ENCODE measurements around the gene TTI1. TPM values are rescaled to one million over a fixed set of nuclear protein-coding genes. Genes with fewer than 3 reads are reported as not detected.

Gene TTI1
- total and polyA plus RNA-seq, 2 experiments from 2014 or later: 17.8 to 56.4 TPM

- H3K36me3 Mint-ChIP-seq (ENCODE audit: low read depth): peaks cover 68% of the 10 kb centered on the region
- TF ChIP-seq, protein P1, sequence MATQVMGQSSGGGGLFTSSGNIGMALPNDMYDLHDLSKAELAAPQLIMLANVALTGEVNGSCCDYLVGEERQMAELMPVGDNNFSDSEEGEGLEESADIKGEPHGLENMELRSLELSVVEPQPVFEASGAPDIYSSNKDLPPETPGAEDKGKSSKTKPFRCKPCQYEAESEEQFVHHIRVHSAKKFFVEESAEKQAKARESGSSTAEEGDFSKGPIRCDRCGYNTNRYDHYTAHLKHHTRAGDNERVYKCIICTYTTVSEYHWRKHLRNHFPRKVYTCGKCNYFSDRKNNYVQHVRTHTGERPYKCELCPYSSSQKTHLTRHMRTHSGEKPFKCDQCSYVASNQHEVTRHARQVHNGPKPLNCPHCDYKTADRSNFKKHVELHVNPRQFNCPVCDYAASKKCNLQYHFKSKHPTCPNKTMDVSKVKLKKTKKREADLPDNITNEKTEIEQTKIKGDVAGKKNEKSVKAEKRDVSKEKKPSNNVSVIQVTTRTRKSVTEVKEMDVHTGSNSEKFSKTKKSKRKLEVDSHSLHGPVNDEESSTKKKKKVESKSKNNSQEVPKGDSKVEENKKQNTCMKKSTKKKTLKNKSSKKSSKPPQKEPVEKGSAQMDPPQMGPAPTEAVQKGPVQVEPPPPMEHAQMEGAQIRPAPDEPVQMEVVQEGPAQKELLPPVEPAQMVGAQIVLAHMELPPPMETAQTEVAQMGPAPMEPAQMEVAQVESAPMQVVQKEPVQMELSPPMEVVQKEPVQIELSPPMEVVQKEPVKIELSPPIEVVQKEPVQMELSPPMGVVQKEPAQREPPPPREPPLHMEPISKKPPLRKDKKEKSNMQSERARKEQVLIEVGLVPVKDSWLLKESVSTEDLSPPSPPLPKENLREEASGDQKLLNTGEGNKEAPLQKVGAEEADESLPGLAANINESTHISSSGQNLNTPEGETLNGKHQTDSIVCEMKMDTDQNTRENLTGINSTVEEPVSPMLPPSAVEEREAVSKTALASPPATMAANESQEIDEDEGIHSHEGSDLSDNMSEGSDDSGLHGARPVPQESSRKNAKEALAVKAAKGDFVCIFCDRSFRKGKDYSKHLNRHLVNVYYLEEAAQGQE (IDR thresholded peaks at IDR 0.05; ENCODE audit: unreplicated experiment): no peak
- TF ChIP-seq, protein P2, sequence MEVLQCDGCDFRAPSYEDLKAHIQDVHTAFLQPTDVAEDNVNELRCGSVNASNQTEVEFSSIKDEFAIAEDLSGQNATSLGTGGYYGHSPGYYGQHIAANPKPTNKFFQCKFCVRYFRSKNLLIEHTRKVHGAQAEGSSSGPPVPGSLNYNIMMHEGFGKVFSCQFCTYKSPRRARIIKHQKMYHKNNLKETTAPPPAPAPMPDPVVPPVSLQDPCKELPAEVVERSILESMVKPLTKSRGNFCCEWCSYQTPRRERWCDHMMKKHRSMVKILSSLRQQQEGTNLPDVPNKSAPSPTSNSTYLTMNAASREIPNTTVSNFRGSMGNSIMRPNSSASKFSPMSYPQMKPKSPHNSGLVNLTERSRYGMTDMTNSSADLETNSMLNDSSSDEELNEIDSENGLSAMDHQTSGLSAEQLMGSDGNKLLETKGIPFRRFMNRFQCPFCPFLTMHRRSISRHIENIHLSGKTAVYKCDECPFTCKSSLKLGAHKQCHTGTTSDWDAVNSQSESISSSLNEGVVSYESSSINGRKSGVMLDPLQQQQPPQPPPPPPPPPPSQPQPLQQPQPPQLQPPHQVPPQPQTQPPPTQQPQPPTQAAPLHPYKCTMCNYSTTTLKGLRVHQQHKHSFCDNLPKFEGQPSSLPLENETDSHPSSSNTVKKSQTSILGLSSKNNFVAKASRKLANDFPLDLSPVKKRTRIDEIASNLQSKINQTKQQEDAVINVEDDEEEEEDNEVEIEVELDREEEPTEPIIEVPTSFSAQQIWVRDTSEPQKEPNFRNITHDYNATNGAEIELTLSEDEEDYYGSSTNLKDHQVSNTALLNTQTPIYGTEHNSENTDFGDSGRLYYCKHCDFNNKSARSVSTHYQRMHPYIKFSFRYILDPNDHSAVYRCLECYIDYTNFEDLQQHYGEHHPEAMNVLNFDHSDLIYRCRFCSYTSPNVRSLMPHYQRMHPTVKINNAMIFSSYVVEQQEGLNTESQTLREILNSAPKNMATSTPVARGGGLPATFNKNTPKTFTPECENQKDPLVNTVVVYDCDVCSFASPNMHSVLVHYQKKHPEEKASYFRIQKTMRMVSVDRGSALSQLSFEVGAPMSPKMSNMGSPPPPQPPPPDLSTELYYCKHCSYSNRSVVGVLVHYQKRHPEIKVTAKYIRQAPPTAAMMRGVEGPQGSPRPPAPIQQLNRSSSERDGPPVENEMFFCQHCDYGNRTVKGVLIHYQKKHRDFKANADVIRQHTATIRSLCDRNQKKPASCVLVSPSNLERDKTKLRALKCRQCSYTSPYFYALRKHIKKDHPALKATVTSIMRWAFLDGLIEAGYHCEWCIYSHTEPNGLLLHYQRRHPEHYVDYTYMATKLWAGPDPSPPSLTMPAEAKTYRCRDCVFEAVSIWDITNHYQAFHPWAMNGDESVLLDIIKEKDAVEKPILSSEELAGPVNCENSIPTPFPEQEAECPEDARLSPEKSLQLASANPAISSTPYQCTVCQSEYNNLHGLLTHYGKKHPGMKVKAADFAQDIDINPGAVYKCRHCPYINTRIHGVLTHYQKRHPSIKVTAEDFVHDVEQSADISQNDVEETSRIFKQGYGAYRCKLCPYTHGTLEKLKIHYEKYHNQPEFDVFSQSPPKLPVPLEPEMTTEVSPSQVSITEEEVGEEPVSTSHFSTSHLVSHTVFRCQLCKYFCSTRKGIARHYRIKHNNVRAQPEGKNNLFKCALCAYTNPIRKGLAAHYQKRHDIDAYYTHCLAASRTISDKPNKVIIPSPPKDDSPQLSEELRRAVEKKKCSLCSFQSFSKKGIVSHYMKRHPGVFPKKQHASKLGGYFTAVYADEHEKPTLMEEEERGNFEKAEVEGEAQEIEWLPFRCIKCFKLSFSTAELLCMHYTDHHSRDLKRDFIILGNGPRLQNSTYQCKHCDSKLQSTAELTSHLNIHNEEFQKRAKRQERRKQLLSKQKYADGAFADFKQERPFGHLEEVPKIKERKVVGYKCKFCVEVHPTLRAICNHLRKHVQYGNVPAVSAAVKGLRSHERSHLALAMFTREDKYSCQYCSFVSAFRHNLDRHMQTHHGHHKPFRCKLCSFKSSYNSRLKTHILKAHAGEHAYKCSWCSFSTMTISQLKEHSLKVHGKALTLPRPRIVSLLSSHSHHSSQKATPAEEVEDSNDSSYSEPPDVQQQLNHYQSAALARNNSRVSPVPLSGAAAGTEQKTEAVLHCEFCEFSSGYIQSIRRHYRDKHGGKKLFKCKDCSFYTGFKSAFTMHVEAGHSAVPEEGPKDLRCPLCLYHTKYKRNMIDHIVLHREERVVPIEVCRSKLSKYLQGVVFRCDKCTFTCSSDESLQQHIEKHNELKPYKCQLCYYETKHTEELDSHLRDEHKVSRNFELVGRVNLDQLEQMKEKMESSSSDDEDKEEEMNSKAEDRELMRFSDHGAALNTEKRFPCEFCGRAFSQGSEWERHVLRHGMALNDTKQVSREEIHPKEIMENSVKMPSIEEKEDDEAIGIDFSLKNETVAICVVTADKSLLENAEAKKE (CRISPR knock-in tag; IDR thresholded peaks at IDR 0.05): no peak
- TF ChIP-seq ZNF331 (CRISPR knock-in tag; IDR thresholded peaks at IDR 0.05; ENCODE audit: low read depth) (no peak), JUNB (IDR thresholded peaks at IDR 0.05; ENCODE audit: unreplicated experiment) (no peak), POLR2AphosphoS5 (IDR thresholded peaks at IDR 0.05; ENCODE audit: low read depth) (no peak), EZH2phosphoT487 (IDR thresholded peaks at IDR 0.05; ENCODE audit: unreplicated experiment) (no peak), EZH2 (IDR thresholded peaks at IDR 0.05; ENCODE audit: low read depth, unreplicated experiment) (no peak), STAT1 (IDR thresholded peaks at IDR 0.05; ENCODE audit: unreplicated experiment) (no peak), CREB1 (CRISPR knock-in tag; IDR thresholded peaks at IDR 0.05; ENCODE audit: low read depth) (no peak), ETS1 (IDR thresholded peaks at IDR 0.05) (no peak), NANOG (IDR thresholded peaks at IDR 0.05; ENCODE audit: borderline replicate concordance) (no peak), ZNF114 (CRISPR knock-in tag; IDR thresholded peaks at IDR 0.05) (no peak)
Observed at GRCh38 chr20:37997516-37997915, 35.7 kb downstream of the TTI1 start.

More at GRCh38 chr20:37997516-37997915, 35.7 kb downstream of the TTI1 start:
- H3K27ac ChIP-seq (ENCODE audit: low read depth): no peak overlapping the region
- H4K20me1 ChIP-seq (replicated peaks; ENCODE audit: insufficient read depth): peaks cover 10% of the 10 kb centered on the region
- Mint-ChIP-seq H3K4me1 (peaks cover 10% of the 10 kb centered on the region; the same call in 2 of the 3 replicates), H3K27ac (no peak overlapping the region), H3K9me3 (no peaks in the 10 kb centered on the region), H3K4me3 (no peak overlapping the region), H3K27me3 (ENCODE audit: insufficient read depth, low read depth, poor library complexity) (peaks cover 3% of the 10 kb centered on the region)
- H3F3A ChIP-seq (replicated peaks; ENCODE audit: low read depth): no peaks in the 10 kb centered on the region
- H2AFZ ChIP-seq: no peak overlapping the region
- DNase-seq (ENCODE audit: low spot score): no peak
- ATAC-seq: no peak
- peaks cover 55% of the 10 kb centered on the region for H3K36me3 ChIP-seq (ENCODE audit: insufficient read depth)
- H3K4me3 ChIP-seq: no peak overlapping the region
- H3K27me3 ChIP-seq (ENCODE audit: insufficient read depth): no peaks in the 10 kb centered on the region
- H3K9me2 ChIP-seq (ENCODE audit: insufficient read depth): no peaks in the 10 kb centered on the region
- H3K4me1 ChIP-seq (ENCODE audit: insufficient read depth): peaks cover 4% of the 10 kb centered on the region; the same call in 1 of the 2 replicates
- no peak overlapping the region for H3K4me2 ChIP-seq
- no peaks in the 10 kb centered on the region for H3K79me2 ChIP-seq (replicated peaks; ENCODE audit: insufficient read depth)
